Stimulated activated CD4-positive, alpha-beta T cell treated with anti-CD3 and anti-CD28 coated beads, Interleukin-12 subunit alpha, Interleukin-12 subunit beta, amount 100 ng/mL, for 24 hours (primary cell): Measurements from ENCODE around the gene RADIL.

ENCODE experiments used
- DNase-seq, 2 experiments: peaks; one replicate each; pipeline ENCODE4 v3.0.0-alpha.2; 2020; ENCODE audit warnings: low read depth in 2 of 2

RADIL gene

DNA sequence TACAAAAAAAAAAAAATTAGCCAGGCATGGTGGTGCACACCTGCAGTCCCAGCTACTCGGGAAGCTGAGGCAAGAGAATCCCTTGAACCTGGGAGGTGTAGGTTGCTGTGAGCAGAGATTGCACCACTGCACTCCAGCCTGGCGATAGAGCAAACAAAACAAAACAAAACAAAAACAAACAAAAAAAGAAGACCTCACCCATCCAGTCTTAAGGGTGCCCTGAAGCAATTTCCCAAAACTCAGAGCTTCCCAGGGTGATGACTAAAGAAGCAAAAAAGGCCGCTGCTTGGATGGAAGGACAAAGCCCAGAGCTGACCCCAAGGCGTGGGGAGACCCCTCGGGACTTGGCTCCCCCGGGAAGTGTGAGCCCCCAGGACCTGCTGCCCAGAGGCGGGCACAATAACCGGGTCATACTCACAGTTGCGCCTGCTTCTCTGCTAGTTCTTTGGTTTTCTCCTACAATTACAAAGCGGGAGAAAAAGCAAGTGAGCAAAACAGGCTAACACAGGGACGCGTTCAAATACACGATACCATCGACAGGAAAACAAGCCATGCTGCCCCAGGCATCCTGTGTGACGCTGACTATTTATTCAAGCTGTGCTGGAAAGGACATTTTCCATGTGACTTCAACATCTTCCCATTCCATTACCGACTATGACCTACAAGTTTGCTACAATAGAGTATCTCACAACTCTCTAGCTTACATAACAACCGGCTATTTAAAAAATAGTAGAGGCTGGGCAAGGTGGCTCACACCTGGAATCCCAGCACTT lies 51.6 kb downstream of the RADIL start:
- DNase-seq: no peak

DNA sequence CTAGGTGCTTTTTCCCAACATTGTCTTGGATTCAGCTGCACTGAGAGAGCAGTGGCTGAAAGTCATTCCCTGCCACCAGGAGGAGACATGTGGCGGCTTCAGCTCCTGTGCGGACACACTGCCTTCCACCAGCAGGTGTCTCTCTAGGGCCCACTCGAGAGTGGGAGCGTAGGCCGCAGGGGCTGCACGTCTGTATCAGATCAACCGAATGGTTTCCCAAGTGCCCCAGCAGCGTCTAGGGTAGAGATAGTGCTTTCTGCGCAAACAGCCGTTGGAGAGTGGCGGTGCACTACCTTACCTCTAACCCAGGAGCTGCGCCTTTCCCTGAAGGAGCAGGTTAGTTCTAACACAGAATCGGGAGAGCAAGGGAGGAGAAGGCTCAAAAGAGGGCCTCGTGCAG lies 53.3 kb downstream of the RADIL start:
- peak; percentile 24 to 53 for DNase-seq

DNA sequence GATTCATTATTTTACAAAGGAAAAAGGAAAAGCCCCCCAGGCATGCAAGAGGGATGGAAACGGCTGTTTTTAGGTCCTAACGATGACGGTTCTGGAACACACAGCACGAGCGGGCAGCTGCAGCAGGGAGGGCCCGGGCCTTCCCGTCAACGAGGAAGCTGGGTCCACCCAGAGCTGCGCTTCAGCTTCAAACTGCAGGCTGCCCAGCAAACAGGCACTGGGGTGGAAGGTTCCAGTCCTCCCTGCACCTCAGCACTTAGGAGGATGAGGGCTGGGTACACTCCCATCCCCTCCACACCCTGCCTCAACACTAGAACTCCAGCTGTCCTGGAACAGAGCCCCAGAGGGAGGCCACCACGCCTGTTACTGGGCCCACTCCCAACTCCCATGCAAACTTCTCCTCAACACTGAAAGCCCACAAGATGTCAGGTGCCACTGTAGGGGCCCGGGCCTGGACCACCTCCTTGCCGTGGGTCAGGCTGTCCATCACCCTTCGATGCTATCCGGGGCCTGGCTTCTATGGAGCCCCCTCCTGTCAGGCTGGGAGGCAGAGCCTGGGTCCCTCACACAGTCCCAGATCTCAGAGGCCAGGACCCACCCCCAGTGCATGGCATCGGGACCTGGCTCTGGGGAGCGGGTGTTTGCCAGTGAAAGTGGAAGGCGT lies 54.7 kb downstream of the RADIL start:
- DNase-seq: no peak

DNA sequence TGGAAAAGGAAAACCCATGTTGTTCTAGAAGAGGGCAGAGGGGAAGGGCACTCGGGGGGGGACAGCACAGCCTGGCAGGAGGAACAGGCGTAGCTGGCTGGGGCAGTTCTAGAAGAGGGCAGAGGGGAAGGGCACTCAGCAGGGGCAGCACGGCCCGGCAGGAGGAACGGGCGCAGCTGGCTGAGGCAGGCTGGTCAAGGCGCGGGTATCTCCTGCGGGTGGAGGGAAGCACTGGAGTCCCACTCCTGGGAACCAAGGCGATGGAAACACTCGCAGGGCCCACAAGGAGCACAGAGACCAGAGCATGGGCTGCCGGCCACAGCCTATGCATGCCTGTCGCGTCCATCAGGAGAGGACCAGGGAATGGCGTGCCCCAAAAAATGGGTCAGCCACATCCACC lies 58.4 kb downstream of the RADIL start:
- DNase-seq: no peak

DNA sequence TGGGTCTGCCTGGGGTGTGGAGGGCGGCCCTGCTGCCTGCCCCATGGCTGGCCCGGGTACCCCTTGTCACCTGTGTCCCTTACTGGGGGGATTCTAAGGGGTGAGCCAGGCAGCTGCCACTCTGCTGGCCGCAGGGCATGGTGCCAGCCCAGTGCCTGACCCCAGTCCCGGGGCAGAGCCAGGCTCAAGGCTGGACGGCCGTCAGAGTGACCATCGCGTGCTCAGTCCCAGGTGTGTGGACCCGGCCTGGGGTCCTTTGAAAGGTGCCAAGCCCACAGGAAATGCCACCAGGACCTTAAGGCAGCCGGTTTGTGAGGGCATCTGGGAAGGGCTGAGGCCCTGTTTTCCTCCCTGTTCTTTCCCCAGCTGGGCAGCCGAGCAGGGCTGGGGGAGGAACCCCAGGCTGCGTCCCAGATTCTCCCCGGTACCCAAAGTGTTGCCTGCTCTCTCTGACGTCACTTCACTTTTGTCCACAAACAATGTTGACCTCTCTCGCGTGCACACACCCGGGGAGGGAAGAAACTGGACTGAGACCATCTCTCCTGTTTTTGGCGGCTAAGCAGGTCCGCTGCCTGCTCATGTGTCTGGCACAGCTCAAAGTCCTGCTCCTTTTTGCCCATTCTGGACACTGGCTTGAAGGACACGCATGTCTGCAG lies 59.3 kb downstream of the RADIL start:
- DNase-seq: no peak

DNA sequence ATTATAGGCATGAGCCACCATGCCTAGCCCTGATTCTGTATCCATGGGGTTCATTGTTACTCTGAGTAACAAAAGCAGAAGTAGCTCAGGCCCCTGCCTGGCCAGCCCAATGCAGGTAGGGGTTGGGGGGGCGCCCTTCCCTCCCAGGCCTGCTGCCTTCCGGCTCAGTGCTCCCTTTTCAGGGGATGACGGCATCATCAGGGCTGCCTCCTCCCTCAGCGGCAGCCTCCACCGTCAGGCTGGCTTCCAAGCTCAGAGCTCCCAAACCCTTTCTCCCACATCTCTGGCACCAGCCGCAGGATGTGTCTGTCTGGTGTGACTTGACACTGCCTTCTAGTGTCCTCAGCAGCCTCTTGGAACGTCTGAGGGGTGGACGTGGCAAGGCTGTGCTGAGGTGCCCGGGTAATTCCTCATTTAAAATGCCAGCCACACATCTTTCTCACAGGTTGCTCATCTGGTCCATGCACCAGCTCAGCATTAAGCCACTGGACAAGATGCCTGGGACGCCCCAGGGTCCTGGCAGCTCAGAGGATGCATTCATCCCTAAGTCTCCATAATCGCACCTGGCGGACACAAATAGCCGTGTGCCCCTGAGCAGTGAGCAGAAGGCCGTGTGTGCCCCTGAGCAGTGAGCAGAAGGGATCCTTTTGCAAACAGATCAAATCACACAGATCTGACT lies 59.9 kb downstream of the RADIL start:
- no peak for DNase-seq

DNA sequence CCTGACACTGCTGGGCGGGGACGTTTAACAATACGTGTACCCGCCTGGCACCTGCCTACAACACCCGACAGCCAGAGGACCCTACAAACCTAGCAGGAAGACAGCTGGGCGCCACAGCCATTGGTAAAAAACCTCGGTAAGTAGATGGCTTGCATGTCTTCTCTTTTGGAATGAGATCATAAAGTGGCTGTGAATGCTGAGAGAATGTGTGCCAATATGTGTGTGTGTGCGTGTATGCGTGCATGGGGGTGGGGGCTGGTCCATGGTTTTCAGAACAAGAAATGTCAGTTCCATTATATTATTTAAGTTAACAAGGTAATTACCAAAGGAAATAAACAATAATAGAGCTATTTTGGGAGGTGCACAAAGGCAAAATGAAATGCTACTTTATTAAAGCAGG lies 60.8 kb downstream of the RADIL start:
- no peak for DNase-seq

DNA sequence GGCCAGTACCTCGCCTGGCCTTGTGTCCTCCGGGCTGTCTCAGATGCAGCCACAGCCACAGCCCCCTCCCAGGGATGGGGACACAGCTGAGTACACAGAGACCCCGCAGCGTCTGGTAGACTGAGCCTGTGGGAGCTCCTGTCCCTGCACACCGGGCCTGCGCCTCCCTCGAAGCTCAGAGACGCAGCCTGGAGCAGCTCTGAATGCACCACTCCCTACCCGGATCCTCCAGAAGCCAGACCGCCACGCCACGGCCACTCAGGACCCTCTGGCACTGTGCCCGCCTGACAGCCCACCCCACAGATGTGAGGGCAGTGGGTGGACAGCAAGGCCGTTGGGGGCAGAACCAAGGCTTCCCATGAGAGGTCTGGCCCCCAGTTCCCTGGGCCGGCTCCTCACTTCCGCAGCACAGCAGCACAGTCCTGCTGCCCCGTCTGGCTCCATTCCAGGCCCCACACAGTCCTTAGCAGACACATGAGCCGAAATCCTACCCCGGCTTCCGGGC lies 62.5 kb downstream of the RADIL start:
- no peak for DNase-seq

DNA sequence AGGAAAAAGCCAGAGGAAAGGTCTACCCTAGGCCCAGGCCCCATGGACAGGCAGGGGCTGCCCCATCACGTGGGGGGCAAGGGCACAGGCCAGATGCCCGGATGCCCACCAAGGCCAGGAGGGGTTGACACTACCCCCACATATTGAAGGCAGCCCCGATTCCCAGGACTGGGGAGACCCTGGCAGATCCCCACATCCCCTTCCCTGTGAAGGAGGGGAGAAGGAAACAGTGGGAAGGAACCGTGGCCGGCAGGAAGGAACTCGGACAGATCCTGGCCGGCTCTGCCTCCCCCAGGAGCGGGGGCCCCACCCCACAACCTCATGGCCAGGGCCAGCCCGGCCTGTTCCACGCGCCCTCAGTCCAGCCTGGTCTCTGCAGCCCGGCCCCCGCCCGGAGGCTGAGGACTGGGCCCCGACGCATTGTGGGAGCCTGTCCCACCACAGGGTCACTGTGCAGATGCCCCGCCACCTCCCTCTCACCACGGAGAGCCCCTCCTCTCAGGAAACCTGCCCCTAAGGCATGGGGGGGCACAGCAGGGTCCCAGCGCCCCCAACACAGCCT lies 63.0 kb downstream of the RADIL start:
- no peak for DNase-seq

DNA sequence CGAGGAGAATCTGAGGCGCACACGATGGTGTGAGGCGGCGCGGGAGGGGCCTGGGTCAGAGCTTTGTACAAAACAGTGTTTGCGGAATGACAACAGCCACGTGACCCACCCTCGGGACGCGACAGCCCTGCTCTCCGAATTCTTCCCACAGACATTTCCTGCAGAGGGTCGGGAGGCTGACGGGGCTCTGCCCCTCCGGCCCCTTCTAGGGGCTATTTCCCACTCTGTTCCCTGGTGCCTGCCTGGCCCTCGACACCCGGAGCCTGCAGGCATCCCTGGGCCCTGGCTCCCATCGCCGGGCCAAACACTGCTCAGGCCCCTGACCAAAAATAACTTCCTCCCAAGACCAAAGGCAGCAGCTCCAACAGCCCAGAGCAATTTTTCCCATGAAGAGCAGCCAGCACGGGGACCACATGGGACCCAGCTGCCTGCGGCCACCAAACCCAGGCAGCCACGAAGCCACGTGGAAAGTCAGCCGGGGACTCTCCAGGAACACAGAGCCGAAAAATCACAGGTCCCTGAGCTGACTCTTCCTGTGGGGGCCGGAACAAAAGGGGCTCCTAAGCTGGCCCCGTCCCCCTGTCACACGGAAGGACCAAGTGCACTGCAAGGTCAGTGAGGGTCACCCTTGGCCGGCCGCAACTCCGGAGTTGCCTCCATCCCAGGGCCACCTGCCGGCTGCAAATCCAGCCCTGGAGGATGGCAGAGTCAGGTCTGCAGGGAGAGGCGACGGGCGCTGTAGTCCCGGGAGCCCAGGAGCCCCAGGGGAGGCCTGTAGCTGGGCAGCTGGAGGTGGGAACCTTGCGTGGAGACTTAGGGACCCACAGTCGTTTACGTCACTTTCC lies 63.7 kb downstream of the RADIL start:
- no peak for DNase-seq

DNA sequence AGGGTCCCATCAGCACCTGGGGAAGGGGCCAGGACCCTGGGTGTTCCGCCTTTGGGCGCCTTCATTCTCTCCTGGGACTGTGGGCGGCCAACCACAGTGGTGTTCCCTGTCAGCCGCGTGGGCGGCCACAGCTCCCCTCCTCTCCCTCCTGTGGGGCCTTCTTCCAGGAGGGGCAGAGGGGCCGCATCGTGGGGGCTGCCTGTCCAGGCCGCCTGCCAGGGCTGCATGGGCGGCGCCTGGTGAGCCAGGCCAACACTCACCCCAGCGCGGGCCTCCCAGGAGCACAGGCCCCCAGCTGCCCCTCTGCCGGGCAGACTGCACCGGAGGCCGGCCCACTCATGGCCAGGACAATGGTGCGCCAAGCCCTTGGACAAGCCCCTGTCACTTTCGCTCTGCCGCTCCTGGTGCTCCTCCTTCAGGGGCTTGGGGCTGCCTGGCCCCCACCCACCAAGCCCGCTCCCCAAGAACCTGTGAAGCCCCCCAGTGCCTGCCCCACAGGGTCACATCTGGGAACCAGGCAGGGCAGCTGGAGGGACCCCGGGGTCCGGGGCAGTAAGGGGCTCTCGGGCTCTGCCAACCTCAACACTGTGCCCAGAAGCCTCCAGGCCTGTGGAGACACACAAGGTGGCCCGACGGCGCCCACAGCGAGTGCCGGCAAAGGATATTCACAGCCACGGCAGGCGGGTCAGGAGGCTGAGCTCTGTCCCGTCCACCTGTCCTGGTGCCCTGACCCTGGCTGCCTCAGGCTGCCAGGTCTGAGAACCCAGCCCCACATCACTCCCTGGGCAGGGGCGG lies 65.3 kb downstream of the RADIL start:
- no peak for DNase-seq

DNA sequence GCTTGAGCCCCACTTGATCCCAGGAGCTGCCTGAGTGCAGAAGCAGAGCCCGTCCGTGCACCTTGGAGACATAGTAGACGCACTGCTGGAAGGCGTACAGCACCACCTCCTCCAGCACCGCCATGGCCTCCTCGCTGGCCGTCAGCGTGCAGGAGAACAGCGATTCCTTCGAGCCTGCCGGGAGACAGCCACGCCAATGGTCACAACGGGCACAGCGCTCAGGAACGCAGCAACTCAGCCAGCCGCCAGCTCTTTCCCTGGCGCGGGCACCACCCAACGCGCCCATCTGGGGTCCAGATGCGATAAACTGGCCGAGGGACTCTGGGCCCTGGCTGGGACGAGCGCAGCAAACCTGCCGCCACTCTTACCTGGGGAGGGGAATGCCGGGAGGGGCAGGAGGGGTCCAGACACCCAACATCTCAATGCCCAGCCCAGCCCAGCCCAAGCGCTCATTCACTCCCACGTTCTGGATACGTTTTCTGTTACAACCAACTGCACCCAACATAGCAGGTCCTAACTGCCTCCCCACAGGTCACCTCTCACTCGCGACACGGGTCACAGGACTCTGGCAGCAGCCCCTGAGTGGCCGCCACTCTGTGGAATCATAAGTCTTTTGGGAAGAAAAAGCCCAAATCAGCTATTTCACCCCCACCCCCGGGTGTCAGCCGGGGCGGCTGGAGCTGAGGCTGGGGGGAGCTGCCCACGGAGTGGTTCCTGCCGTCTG lies 66.2 kb downstream of the RADIL start:
- DNase-seq: no peak

DNA sequence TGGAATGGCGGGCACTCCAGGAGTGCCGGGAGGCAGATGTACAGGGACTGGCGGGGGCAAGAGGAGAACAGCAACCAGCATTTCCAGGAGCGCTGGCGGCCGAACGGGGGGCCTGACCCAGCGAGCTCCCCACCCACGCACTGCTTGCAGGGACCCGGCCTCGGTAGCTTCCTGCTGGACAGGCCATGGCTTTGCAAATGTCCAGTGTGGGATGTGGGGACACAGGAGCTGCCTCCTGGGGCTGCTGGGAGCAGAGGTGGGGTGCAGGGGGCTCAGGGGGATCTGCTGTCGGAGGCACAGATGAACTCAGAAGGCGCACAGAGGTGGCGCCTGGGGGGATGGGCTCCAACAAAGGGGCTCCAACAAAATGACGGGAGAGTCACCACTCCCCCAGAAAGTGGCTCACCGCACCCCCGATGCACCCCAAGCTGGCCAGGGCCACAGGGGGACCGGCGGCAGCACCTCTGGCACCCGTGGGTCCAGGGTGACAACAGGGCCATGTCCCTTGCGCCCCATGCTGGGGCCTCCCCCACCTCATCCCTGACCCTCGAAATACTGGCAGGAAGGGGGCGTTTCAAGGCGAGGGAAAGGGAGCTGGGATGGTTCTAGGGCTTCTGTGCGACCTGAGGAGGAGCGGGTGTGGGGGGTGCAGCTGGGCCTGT lies 67.0 kb downstream of the RADIL start:
- DNase-seq: no peak

DNA sequence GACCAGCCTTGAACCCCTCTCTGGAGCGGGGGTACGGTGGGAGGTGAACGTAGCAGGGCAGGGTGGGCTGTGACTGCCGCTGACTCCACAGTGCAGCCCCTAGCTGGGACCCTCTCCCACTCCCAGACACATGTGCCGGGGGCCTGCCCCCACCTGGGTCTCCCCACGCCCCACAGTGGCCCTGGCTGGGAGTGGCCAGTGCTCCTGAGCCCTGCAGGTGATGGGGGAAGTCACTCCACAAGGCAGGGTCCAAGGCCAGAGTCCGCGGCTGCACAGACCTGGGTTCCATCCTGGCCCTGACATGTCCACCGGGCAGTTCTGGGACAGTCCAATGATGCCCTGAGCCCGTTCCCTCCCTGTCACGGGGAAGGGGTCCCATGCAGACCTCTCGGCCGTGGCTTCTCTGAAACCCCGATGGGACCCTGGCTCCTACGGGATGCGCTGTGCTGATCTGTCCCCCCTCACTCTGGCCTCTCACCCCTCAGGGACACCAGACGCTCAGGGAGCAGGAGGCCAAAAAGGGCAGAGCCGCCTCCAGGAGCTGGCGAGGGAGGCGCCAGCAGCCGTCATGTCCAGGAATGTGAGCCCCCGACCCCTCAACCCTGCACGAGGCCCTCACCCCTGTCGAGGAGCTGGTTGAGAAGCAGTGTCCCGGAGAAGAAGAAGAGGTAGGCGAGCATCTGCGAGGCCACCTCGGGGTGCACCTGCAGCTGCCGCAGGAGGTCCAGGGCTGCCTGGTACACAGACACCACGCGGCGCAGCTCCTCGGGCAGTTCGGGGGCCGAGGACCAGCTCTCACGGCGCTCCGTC lies 67.7 kb downstream of the RADIL start:
- no peak for DNase-seq

DNA sequence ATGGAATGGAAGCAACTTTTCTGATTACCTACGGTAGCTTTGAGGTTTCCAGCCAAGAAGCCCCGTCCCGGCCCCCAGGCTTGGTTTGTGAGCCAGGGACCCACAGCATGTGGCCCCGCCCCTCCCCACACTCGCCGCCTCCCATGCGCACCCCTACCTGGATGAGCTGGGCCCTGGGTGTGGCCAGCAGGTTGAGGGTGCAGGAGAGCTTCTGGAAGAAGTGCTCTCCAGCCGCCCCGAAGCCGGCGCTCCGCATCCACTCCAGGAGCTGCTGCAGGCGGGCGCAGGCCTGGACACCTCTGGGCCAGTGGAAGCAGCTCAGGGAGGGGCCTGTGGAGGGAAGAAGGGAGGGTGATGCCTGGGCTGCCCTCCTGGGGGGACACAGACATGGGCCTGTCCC lies 68.4 kb downstream of the RADIL start:
- DNase-seq: no peak

DNA sequence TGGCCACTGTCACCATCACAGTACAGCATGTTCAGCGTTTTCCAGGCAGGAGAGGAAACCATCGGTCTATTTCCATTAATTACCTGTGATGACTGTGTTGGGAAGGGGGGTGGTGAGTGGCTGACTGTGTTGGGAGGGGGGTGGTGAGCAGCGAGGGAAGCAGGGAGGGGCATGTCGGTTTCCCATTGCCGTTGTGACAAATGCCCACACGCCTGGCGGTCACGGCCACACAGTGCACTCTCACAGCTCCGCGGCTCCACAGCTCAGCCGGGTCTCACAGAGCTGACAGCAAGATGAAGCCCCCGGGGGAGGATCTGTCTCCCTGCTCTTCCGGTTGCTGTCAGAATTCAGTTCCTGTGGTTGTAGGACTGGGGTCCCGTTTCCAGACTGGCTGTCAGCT lies 69.1 kb downstream of the RADIL start:
- no peak for DNase-seq

DNA sequence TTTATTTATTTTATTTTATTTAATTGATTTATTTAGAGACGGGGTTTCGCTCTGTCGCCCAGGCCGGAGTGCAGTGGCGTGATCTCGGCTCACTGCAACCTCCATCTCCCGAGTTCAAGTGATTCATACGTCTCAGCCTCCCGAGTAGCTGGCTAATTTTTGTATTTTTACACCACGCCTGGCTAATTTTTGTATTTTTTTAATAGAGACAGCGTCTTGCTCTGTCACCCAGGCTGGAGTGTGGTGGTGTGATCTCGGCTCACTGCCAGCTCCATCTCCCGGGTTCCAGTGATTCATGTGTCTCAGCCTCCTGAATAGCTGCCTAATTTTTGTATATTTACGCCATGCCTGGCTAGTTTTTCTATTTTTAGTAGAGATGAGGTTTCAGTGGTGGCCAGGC lies 73.8 kb downstream of the RADIL start:
- no peak for DNase-seq

DNA sequence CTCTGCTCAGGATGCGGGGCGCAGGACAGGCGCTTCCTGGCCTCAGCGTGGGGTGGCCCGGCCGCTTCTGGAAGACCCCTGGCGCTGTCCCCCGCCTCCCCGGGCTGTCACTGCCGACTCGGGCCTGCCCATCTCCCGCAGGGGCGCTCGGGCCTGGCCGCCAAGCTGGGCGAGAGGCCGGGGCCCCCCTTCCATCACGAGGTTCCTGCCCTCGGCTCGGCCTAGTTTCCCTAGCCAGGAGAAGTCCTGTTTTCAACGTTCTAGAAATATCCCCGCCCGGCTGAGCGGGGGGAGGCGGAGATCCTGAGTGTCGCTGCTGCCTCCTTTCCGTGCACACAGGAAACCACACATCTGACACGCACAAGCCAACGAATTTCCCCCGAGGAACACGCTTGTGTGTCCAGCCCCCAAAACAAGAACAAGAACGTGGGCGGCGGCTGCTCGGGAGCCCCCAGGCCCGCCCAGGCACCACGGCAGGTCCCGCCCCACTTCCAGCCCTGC lies 74.4 kb downstream of the RADIL start:
- peak in 1 of 2 experiments; percentile 14 for DNase-seq
